H1 (cell line): Measurements from ENCODE around the gene CIB4. TPM values are rescaled to one million over a fixed set of nuclear protein-coding genes. Genes with fewer than 3 reads are reported as not detected.

Experiments
- CTCF ChIA-PET: fragments of 300-600 bp; sonication (Branson Sonifier 250); formaldehyde crosslinking; loops from one replicate; lab custom pipeline; 2021; ENCODE audit not compliant: partially characterized antibody; lab: Charles Lee
- POLR2A ChIA-PET: fragments of 300-600 bp; sonication (Branson Sonifier 250); formaldehyde crosslinking; loops from one replicate; lab custom pipeline; 2021; ENCODE audit warnings: inconsistent platforms; ENCODE audit not compliant: partially characterized antibody; lab: Charles Lee
- DNase-seq, 2 experiments: peaks; one replicate each; pipeline versions ENCODE4 v3.0.0 to v3.0.0-alpha.2; 2010 to 2022; ENCODE audit warnings: low spot score in 2 of 2, low read depth in 1 of 2, mixed read lengths in 1 of 2
- FAIRE-seq: peaks from 2 replicates; lab custom pipeline; 2011; peaks lifted over from hg19 to GRCh38; lab: Jason Lieb, UNC
- H2AFZ ChIP-seq: 2 replicates; pipeline ENCODE4 v1.8.1; 2012; ENCODE audit warnings: low read length, inconsistent platforms
- H2AK5ac ChIP-seq: 2 replicates; pipeline ENCODE4 v1.6.1; 2013; ENCODE audit warnings: low read depth, low read length
- H2BK120ac ChIP-seq: replicated peaks from 2 replicates; pipeline ENCODE3; 2013; ENCODE audit warnings: low read depth, low read length, inconsistent platforms
- H2BK12ac ChIP-seq: 2 replicates; pipeline ENCODE4 v1.6.1; 2013; ENCODE audit warnings: low read depth, low read length
- H2BK15ac ChIP-seq: 2 replicates; pipeline ENCODE4 v1.6.1; 2013; ENCODE audit warnings: low read length
- H2BK20ac ChIP-seq: 2 replicates; pipeline ENCODE4 v1.6.1; 2013; ENCODE audit warnings: low read length
- H2BK5ac ChIP-seq: 2 replicates; pipeline ENCODE4 v1.6.1; 2013; ENCODE audit warnings: low read depth, low read length
- H3K14ac ChIP-seq: 2 replicates; pipeline ENCODE4 v1.6.1; 2013; ENCODE audit warnings: inconsistent platforms; ENCODE audit not compliant: insufficient read length
- H3K18ac ChIP-seq: 2 replicates; pipeline ENCODE4 v1.6.1; 2013; ENCODE audit warnings: low read length; ENCODE audit errors: extremely low read depth
- H3K23ac ChIP-seq: 2 replicates; pipeline ENCODE4 v1.6.1; 2013; ENCODE audit warnings: inconsistent platforms; ENCODE audit not compliant: insufficient read length
- H3K23me2 ChIP-seq: 2 replicates; pipeline ENCODE4 v1.6.1; 2013; ENCODE audit warnings: low read depth, low read length
- H3K27ac ChIP-seq: 2 replicates; pipeline ENCODE4 v1.6.1; 2011; ENCODE audit warnings: low read depth, low read length, inconsistent platforms
- H3K27me3 ChIP-seq, 4 experiments: replicated peaks in 1 of 4; 1 replicate in 1 of 4; 2 replicates in 3 of 4; pipeline versions ENCODE4 v1.6.1 to v1.8.1; 2011 to 2013; ENCODE audit warnings: low read length in 3 of 4, mild to moderate bottlenecking in 3 of 4, inconsistent platforms in 2 of 4, mixed read lengths in 2 of 4, moderate library complexity in 1 of 4; ENCODE audit not compliant: control insufficient read depth in 3 of 4, insufficient read depth in 3 of 4; ENCODE audit errors: extremely low read depth in 1 of 4
- H3K36me3 ChIP-seq, 4 experiments: 2 replicates each; pipeline versions ENCODE4 v1.6.1 to v1.8.1; 2011 to 2013; ENCODE audit warnings: mild to moderate bottlenecking in 4 of 4, low read length in 3 of 4, moderate library complexity in 2 of 4, control low read depth in 1 of 4, inconsistent platforms in 1 of 4; ENCODE audit not compliant: insufficient read depth in 4 of 4, control insufficient read depth in 2 of 4
- H3K4ac ChIP-seq: replicated peaks from 2 replicates; pipeline ENCODE3; 2013; ENCODE audit warnings: low read length, low read depth, mixed read lengths, inconsistent platforms; ENCODE audit not compliant: insufficient read length
- H3K4me1 ChIP-seq, 4 experiments: replicated peaks in 1 of 4; 1 replicate in 1 of 4; 2 replicates in 3 of 4; pipeline versions ENCODE4 v1.6.1 to v1.8.1; 2011 to 2013; ENCODE audit warnings: low read length in 3 of 4, inconsistent platforms in 2 of 4, mixed read lengths in 1 of 4; ENCODE audit not compliant: insufficient read depth in 4 of 4, control insufficient read depth in 3 of 4
- H3K4me2 ChIP-seq, 2 experiments: 2 replicates each; pipeline versions ENCODE4 v1.6.1 to v1.8.1; 2011 to 2013; ENCODE audit warnings: low read depth in 2 of 2, low read length in 2 of 2, control low read depth in 1 of 2, inconsistent platforms in 1 of 2, mild to moderate bottlenecking in 1 of 2; ENCODE audit not compliant: insufficient read depth in 1 of 2
- H3K4me3 ChIP-seq, 4 experiments: fragments of 200-600, 300-600 bp in 1 of 4; sonication (generic), shearing (Covaris generic), sonication (Bioruptor Twin) in 1 of 4; 2 replicates each; pipeline versions ENCODE4 v1.5.1 to v1.8.1; 2011 to 2016; ENCODE audit warnings: low read length in 4 of 4, low read depth in 3 of 4, control low read depth in 2 of 4, inconsistent platforms in 2 of 4, mild to moderate bottlenecking in 2 of 4, mixed read lengths in 1 of 4, moderate library complexity in 1 of 4; ENCODE audit not compliant: insufficient read depth in 2 of 4; ENCODE audit errors: extremely low read depth in 1 of 4
- H3K56ac ChIP-seq: replicated peaks from 2 replicates; pipeline ENCODE3; 2013; ENCODE audit warnings: low read depth, mild to moderate bottlenecking, mixed read lengths, low read length, inconsistent platforms; ENCODE audit not compliant: insufficient read length
- H3K79me1 ChIP-seq: 2 replicates; pipeline ENCODE4 v1.6.1; 2013; ENCODE audit warnings: low read depth, low read length, control low read depth
- H3K79me2 ChIP-seq, 2 experiments: 2 replicates each; pipeline versions ENCODE4 v1.6.1 to v1.8.1; 2012 to 2013; ENCODE audit warnings: low read length in 2 of 2, mild to moderate bottlenecking in 2 of 2, inconsistent platforms in 1 of 2; ENCODE audit not compliant: insufficient read depth in 2 of 2, control insufficient read depth in 1 of 2
- H3K9ac ChIP-seq, 4 experiments: replicated peaks in 1 of 4; 1 replicate in 1 of 4; 2 replicates in 3 of 4; pipeline versions ENCODE4 v1.6.1 to v1.8.1; 2011 to 2013; ENCODE audit warnings: low read depth in 3 of 4, low read length in 3 of 4, control low read depth in 2 of 4, mild to moderate bottlenecking in 2 of 4, moderate library complexity in 2 of 4, inconsistent platforms in 1 of 4; ENCODE audit errors: extremely low read depth in 1 of 4
- H3K9me3 ChIP-seq, 2 experiments: 2 replicates each; pipeline versions ENCODE4 v1.6.1 to v1.8.1; 2012 to 2013; ENCODE audit warnings: mild to moderate bottlenecking in 2 of 2, moderate library complexity in 2 of 2, control low read depth in 1 of 2, inconsistent platforms in 1 of 2, low read depth in 1 of 2, low read length in 1 of 2, mixed read lengths in 1 of 2; ENCODE audit not compliant: insufficient read depth in 2 of 2
- H4K20me1 ChIP-seq, 2 experiments: replicated peaks in 1 of 2; 2 replicates each; pipeline versions ENCODE3 to v1.8.1; 2011 to 2013; ENCODE audit warnings: inconsistent platforms in 2 of 2, low read length in 2 of 2, mild to moderate bottlenecking in 1 of 2; ENCODE audit not compliant: insufficient read depth in 2 of 2, control insufficient read depth in 1 of 2
- H4K5ac ChIP-seq: 2 replicates; pipeline ENCODE4 v1.6.1; 2013; ENCODE audit warnings: low read length, low read depth, mixed read lengths, inconsistent platforms; ENCODE audit not compliant: insufficient read length
- H4K8ac ChIP-seq: 2 replicates; pipeline ENCODE4 v1.8.0; 2013; ENCODE audit warnings: mild to moderate bottlenecking, moderate library complexity, low read length, inconsistent platforms; ENCODE audit not compliant: insufficient read depth; ENCODE audit errors: extremely low read depth
- H4K91ac ChIP-seq: replicated peaks from 2 replicates; pipeline ENCODE3; 2013; ENCODE audit warnings: low read length, mixed read lengths, inconsistent platforms; ENCODE audit not compliant: insufficient read length
- CHD1 ChIP-seq: IDR thresholded peaks from 2 replicates; pipeline ENCODE4 v1.6.1; 2012; ENCODE audit warnings: low read depth, low read length, improper control_type of control experiment
- HDAC2 ChIP-seq, 2 experiments: fragments of 300-600 bp in 1 of 2; sonication (generic) in 1 of 2; IDR thresholded peaks; 2 replicates each; pipeline ENCODE4 v1.6.1; 2011 to 2012; ENCODE audit warnings: low read depth in 2 of 2, low read length in 2 of 2, mild to moderate bottlenecking in 2 of 2, moderate library complexity in 2 of 2, borderline replicate concordance in 1 of 2, inconsistent platforms in 1 of 2
- KDM5A ChIP-seq: fragments of 200-600 bp; IDR thresholded peaks from 2 replicates; pipeline ENCODE4 v1.7.1; 2012; ENCODE audit warnings: mild to moderate bottlenecking, low read length, inconsistent platforms, mixed read lengths
- WGBS, 2 experiments: shearing (Covaris generic) in 1 of 2; methylation state at CpG; one replicate each; pipeline versions ENCODE4 v1.1.6 to v1.1.7; 2013 to 2015; ENCODE audit warnings: low lambda C conversion rate in 2 of 2, mixed read lengths in 2 of 2, inconsistent platforms in 1 of 2, low coverage in 1 of 2, missing lambda C conversion rate in 1 of 2; ENCODE audit not compliant: insufficient replicate concordance in 2 of 2, insufficient coverage in 1 of 2, insufficient read length in 1 of 2; ENCODE audit errors: extremely low coverage in 1 of 2, missing lambda C conversion rate in 1 of 2; 5-methylcytosine and 5-hydroxymethylcytosine counted together
- polyA plus RNA-seq, 7 experiments: library from polyadenylated mRNA; depleted of rRNA in 3 of 7; stranded (reverse) in 5 of 7; unstranded in 2 of 7; fragments of >200 nt in 5 of 7; fragments of 200-250 nt in 2 of 7; gene quantifications; 1 replicate in 5 of 7; 2 replicates in 1 of 7; 4 replicates in 1 of 7; pipeline versions ENCODE4 v1.2.1 to v1.2.3, GENCODE V29; 2011 to 2013; ENCODE audit warnings: missing spikeins in 2 of 7, mixed read lengths in 2 of 7
- total RNA-seq: library from RNA; stranded (reverse); fragmentation: NEBNext Ultra II Directional; extraction: Animal tissue kit (Norgen Biotek cat#: 25700); gene quantifications from 2 replicates; pipeline ENCODE4 v1.2.1, GENCODE V29; 2021
- TF ChIP-seq, protein P1 (sequence below): IDR thresholded peaks from 2 replicates; pipeline ENCODE4 v1.6.1; 2011; ENCODE audit warnings: low read length, improper control_type of control experiment

The CIB4 gene
- total and polyA plus RNA-seq, 2 of the 8 experiments (the other 6 are each of a cell fraction or from before 2014, with no cell fraction given), result not detected

DNA sequence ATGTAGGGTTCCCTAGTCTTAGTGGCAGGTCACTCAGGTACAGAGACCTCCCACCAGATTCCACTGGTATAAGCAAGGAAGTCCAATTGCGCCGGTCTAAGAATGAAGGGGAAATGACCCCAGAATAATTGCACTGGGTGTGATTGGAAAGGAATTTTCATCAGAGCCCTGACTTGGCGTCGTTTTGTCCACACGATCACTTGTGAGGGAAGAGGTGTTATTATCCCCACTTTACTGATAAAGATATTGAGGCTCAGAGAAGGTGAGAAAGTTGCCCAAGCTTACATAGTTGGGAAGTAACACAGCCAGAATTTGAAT is 61.5 kb downstream of the CIB4 start:
- no peak overlapping the region for H3K27ac ChIP-seq
- WGBS, 2 experiments, result 93% methylated on average over 5 of the region's 5 CpGs; no CpG with 5 or more reads in 1 of the 2 experiments
- peaks cover 0 to 3% (median 1%) of the 10 kb centered on the region in 4 experiments; a peak in 2 of 7 replicates for H3K4me1 ChIP-seq
- no peak overlapping the region for H3K56ac ChIP-seq
- H2BK20ac ChIP-seq, result no peak overlapping the region
- no peak overlapping the region for H3K14ac ChIP-seq
- ChIA-PET POLR2A (no interaction called here), CTCF (interaction anchor here (0.7 to 10.9 kb wide), 9 partner anchors 13 to 166 kb away, joined by 3 to 159 read pairs (median 16); a partner anchor contains a TSS)
- no peak overlapping the region for H2AFZ ChIP-seq
- peaks cover 0 to 2% (median under 1%) of the 10 kb centered on the region in 4 experiments; a peak in 3 of 7 replicates for H3K27me3 ChIP-seq
- H3K4me2 ChIP-seq, result no peak overlapping the region
- H3K23ac ChIP-seq, result no peak overlapping the region
- no peaks in the 10 kb centered on the region for H3K79me2 ChIP-seq
- no peak overlapping the region for H4K91ac ChIP-seq
- H3K9me3 ChIP-seq, result no peaks in the 10 kb centered on the region
- no peak overlapping the region for H2AK5ac ChIP-seq
- DNase-seq, result no peak
- no peak overlapping the region for H3K18ac ChIP-seq
- no peak for FAIRE-seq
- H3K9ac ChIP-seq, result no peak overlapping the region
- no peak overlapping the region for H3K4ac ChIP-seq
- no peaks in the 10 kb centered on the region for H3K79me1 ChIP-seq
- H4K20me1 ChIP-seq, result no peaks in the 10 kb centered on the region
- no peaks in the 10 kb centered on the region for H3K23me2 ChIP-seq
- H2BK120ac ChIP-seq, result no peak overlapping the region
- H2BK5ac ChIP-seq, result no peak overlapping the region
- no peak overlapping the region for H4K8ac ChIP-seq
- H3K4me3 ChIP-seq, result no peak overlapping the region
- H3K36me3 ChIP-seq, result no peaks in the 10 kb centered on the region
- no peak overlapping the region for H4K5ac ChIP-seq
- no peak overlapping the region for H2BK15ac ChIP-seq
- no peak overlapping the region for H2BK12ac ChIP-seq
- no peak for TF ChIP-seq HDAC2 (IDR thresholded peaks at IDR 0.05; ENCODE audit: borderline replicate concordance in 1 of 2, low read depth in 2 of 2, low read length in 2 of 2)
- TF ChIP-seq, protein P1, sequence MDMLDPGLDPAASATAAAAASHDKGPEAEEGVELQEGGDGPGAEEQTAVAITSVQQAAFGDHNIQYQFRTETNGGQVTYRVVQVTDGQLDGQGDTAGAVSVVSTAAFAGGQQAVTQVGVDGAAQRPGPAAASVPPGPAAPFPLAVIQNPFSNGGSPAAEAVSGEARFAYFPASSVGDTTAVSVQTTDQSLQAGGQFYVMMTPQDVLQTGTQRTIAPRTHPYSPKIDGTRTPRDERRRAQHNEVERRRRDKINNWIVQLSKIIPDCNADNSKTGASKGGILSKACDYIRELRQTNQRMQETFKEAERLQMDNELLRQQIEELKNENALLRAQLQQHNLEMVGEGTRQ, result no peak
- no peak for TF ChIP-seq KDM5A
- no peak for TF ChIP-seq CHD1
